K562 treated with DMSO at 1 percent for 24 hours (cell line): Measurements from ENCODE around the gene RPRML. TPM values are rescaled to one million over a fixed set of nuclear protein-coding genes. Genes with fewer than 3 reads are reported as not detected.

Source experiments
- total RNA-seq: library from RNA; unstranded; fragments of 300-600 nt; gene quantifications from 2 replicates; pipeline ENCODE4 v1.2.3, GENCODE V29; 2022; ENCODE audit warnings: low read depth; ENCODE audit not compliant: insufficient read depth

RPRML gene
- not detected in 2 replicates for total RNA-seq

DNA sequence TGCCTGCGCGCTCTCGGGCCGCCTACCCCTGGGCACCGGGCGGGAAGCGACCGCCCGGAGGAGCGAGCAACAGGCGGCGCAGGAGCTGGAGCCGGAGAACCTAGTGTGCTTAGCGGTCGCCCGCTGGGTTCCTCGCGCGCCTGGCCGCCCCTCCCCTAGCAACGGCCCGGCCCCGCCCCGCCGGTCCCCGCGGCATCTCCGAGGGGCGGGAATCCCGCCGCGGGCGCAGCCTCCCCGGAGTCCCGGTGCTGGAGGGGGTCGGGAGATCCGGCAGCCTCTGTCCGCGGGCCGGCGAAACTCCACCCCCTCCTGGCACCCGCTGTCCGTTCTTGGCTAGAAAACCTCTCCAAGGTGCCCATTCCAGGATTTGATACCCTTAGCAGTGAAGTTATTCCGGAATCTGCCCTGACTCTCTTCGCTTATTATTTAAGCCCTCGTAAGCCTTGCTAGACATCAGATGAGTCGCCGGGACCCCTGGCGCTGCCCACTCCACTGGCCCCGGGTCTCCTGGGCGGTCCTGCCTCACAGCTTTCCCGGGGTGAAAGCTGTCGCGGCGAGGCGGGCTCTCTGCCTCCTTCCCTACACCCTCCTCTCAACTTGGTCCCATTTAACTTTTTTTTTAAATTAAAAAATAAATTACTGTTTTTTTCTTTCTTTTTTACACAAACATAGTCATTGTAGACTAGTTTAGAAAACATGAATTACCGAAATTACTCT lies at the start of gene RPRML:
Gene RPRML, minus strand, starts transcription at position 107 of the 717 bp plus-strand sequence. CDS start 246 bp downstream, outside the sequence.

Other genes starting within 250 kb of the RPRML start
- gene WNT3, start 160.6 kb downstream of the RPRML start, total RNA-seq = 1.6 and 2.1 TPM in 2 replicates
- gene WNT9B, start 127.7 kb downstream of the RPRML start, total RNA-seq = not detected in 2 replicates
- gene GOSR2, start 56.1 kb downstream of the RPRML start, total RNA-seq = 27.9 and 28.0 TPM in 2 replicates
- 32.9 and 38.0 TPM in 2 replicates for gene CDC27, start 210.0 kb upstream of the RPRML start, total RNA-seq
- 85.4 and 102 TPM in 2 replicates for gene MYL4, start 230.1 kb upstream of the RPRML start, total RNA-seq